Chondrocyte (in vitro differentiated cells): ENCODE measurements around the gene SMR3A. TPM values are rescaled to one million over a fixed set of nuclear protein-coding genes. Genes with fewer than 3 reads are reported as not detected.

Source experiments
- DNase-seq: peaks from one replicate; pipeline ENCODE4 v3.0.0; 2021; ENCODE audit warnings: mixed read lengths, low spot score
- H3K27ac Mint-ChIP-seq: one replicate; pipeline ENCODE4 v1.8.0; 2021; ENCODE audit warnings: mild to moderate bottlenecking, moderate library complexity, mixed read lengths; ENCODE audit not compliant: unreplicated experiment
- H3K27me3 Mint-ChIP-seq: 2 replicates; pipeline ENCODE4 v1.8.0; 2021; ENCODE audit warnings: low read depth, mixed read lengths
- H3K36me3 Mint-ChIP-seq: 2 replicates; pipeline ENCODE4 v1.8.0; 2021; ENCODE audit warnings: low read depth, mixed read lengths
- H3K4me1 Mint-ChIP-seq: 2 replicates; pipeline ENCODE4 v1.8.0; 2021; ENCODE audit warnings: low read depth, mild to moderate bottlenecking, mixed read lengths
- H3K4me3 Mint-ChIP-seq: one replicate; pipeline ENCODE4 v1.8.0; 2021; ENCODE audit warnings: mild to moderate bottlenecking, moderate library complexity, mixed read lengths; ENCODE audit not compliant: unreplicated experiment
- H3K9me3 Mint-ChIP-seq: 2 replicates; pipeline ENCODE4 v1.8.0; 2021; ENCODE audit warnings: low read depth, mixed read lengths
- CTCF ChIP-seq: fragments of 200-600 bp; sonication (generic); IDR thresholded peaks from 2 replicates; pipeline ENCODE4 v1.5.0; 2021; ENCODE audit warnings: antibody characterized with exemption, mild to moderate bottlenecking, moderate library complexity
- total RNA-seq: library from RNA; stranded (reverse); gene quantifications from 3 replicates; pipeline ENCODE4 v1.2.1, GENCODE V29; 2021

SMR3A gene
- total RNA-seq, 1 donor from 2014 or later, result not detected

DNA sequence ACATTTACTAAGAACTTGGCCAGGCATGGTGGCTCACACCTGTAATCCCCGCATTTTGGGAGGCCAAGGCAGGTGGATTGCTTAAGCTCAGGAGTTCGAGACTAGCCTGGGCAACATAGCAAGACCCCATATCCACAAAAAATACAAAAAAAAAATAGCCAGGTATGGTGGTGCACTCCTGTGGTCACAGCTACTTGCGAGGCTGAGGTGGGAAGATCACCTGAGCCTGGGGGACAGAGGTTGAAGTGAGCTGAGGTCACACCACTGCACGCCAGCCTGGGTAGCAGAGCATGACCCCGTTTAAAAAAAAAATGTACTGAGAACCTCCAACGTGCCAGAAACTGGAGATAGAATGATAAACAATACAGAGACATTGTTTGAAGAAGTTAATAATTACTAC, 45.2 kb downstream of the SMR3A start:
- no peaks in the 10 kb centered on the region for H3K4me1 Mint-ChIP-seq
- TF ChIP-seq CTCF, result no peak
- no peaks in the 10 kb centered on the region for H3K36me3 Mint-ChIP-seq
- peaks cover 7% of the 10 kb centered on the region for H3K9me3 Mint-ChIP-seq
- no peak overlapping the region for H3K4me3 Mint-ChIP-seq
- peaks cover 16% of the 10 kb centered on the region for H3K27me3 Mint-ChIP-seq
- no peak for DNase-seq
- no peak overlapping the region for H3K27ac Mint-ChIP-seq

Other genes with a start within 250 kb of the SMR3A start
- not detected in 3 replicates for gene PRR27, start 206.5 kb upstream of the SMR3A start, total RNA-seq
- not detected in 3 replicates for gene ODAM, start 165.0 kb upstream of the SMR3A start, total RNA-seq
- gene FDCSP, start 134.6 kb upstream of the SMR3A start, total RNA-seq, result not detected in 3 replicates
- not detected in 3 replicates for gene CSN3, start 118.2 kb upstream of the SMR3A start, total RNA-seq
- not detected in 3 replicates for gene CABS1, start 25.8 kb upstream of the SMR3A start, total RNA-seq
- gene SMR3B, start 22.4 kb downstream of the SMR3A start, total RNA-seq, result not detected in 3 replicates
- not detected in 3 replicates for gene OPRPN, start 37.2 kb downstream of the SMR3A start, total RNA-seq
- gene MUC7, start 111.4 kb downstream of the SMR3A start, total RNA-seq, result not detected in 3 replicates
- not detected in 3 replicates for gene AMTN, start 157.8 kb downstream of the SMR3A start, total RNA-seq
- not detected in 3 replicates for gene AMBN, start 231.5 kb downstream of the SMR3A start, total RNA-seq